ENCODE data around the gene INPP5D. TPM values are rescaled to one million over a fixed set of nuclear protein-coding genes. Genes with fewer than 3 reads are reported as not detected.

INPP5D gene
- total and polyA plus RNA-seq, 2 of the 8 experiments (the other 6 are each of a cell fraction or from before 2014, with no cell fraction given) = 4.5 to 7.1 TPM

DNA sequence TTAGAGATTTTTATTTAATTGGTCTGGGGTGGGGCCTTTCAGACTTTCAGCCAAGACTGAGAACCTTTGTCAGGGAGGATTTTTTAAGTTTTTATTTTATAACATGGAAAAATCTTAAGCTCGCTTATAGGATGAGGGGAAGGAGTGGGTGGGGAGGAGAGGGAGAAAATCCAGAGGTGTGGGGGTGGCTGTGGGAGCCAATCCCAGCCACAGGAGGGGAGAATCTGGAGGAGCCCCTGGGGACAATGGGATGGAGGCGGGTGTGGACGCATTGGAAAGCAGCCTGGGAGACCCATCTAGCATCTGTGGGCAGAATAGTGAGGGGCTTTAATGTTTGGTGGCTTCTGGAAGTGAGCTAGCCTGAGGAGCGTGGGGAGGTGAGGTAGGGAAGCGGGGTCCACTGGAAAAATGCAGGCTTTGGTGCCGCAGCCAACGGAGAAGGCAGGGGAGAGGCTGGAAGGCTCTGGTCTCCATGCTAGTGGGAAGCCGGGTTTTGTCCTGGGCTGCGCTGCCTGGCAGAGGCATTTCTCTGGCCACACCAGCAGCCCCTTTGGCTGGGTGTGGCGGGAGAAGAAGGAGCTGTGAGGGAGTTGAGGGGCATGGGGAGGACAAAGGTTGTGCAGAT is 11.5 kb upstream of the INPP5D start:
- Histone ChIP-seq H3K18ac (ENCODE audit: extremely low read depth, low read length) (peak overlapping the region; percentile 9), H3K14ac (ENCODE audit: insufficient read length) (no peak overlapping the region), H3K23ac (ENCODE audit: insufficient read length) (no peak overlapping the region), H2BK20ac (ENCODE audit: low read length) (peak overlapping the region; percentile 55; the same call in 1 of the 2 replicates), H3K79me1 (ENCODE audit: low read depth, low read length) (no peaks in the 10 kb centered on the region), H2BK120ac (replicated peaks; ENCODE audit: low read depth, low read length) (no peak overlapping the region), H2AFZ (ENCODE audit: low read length) (no peak overlapping the region), H2BK15ac (ENCODE audit: low read length) (peak overlapping the region; percentile 75; the same call in 1 of the 2 replicates), H2BK12ac (ENCODE audit: low read depth, low read length) (peak overlapping the region; percentile 85; the same call in 1 of the 2 replicates), H3K56ac (replicated peaks; ENCODE audit: insufficient read length, low read depth, low read length) (no peak overlapping the region), H3K27ac (ENCODE audit: low read depth, low read length) (no peak overlapping the region), H3K79me2 (ENCODE audit: control insufficient read depth in 1 of 2, insufficient read depth in 2 of 2, low read length in 2 of 2) (no peaks in the 10 kb centered on the region), H4K8ac (ENCODE audit: extremely low read depth, insufficient read depth, low read length) (no peak overlapping the region), H3K4ac (replicated peaks; ENCODE audit: insufficient read length, low read depth, low read length) (no peak overlapping the region), H3K27me3 (replicated peaks in 1 of 4; ENCODE audit: control insufficient read depth in 3 of 4, extremely low read depth in 1 of 4, insufficient read depth in 3 of 4, low read length in 3 of 4) (peaks cover 0 to 2% (median 0%) of the 10 kb centered on the region in 4 experiments; a peak in 2 of 7 replicates), H2BK5ac (ENCODE audit: low read depth, low read length) (peak overlapping the region; percentile 85; the same call in 1 of the 2 replicates), H3K23me2 (ENCODE audit: low read depth, low read length) (peaks cover 10% of the 10 kb centered on the region; the same call in 1 of the 2 replicates), H4K20me1 (replicated peaks in 1 of 2; ENCODE audit: control insufficient read depth in 1 of 2, insufficient read depth in 2 of 2, low read length in 2 of 2) (no peaks in the 10 kb centered on the region), H3K4me1 (replicated peaks in 1 of 4; ENCODE audit: control insufficient read depth in 3 of 4, insufficient read depth in 4 of 4, low read length in 3 of 4) (peaks cover 11 to 18% (median 15%) of the 10 kb centered on the region in 4 experiments), H2AK5ac (ENCODE audit: low read depth, low read length) (no peak overlapping the region), H4K91ac (replicated peaks; ENCODE audit: insufficient read length, low read length) (no peak overlapping the region), H3K4me3 (ENCODE audit: extremely low read depth in 1 of 4, insufficient read depth in 2 of 4, low read depth in 3 of 4, low read length in 4 of 4) (no peak overlapping the region), H3K9me3 (ENCODE audit: insufficient read depth in 2 of 2, low read depth in 1 of 2, low read length in 1 of 2) (no peaks in the 10 kb centered on the region), H3K9ac (replicated peaks in 1 of 4; ENCODE audit: extremely low read depth in 1 of 4, low read depth in 3 of 4, low read length in 3 of 4) (no peak overlapping the region), H3K36me3 (ENCODE audit: control insufficient read depth in 2 of 4, insufficient read depth in 4 of 4, low read length in 3 of 4) (no peaks in the 10 kb centered on the region), H4K5ac (ENCODE audit: insufficient read length, low read depth, low read length) (no peak overlapping the region), H3K4me2 (ENCODE audit: insufficient read depth in 1 of 2, low read depth in 2 of 2, low read length in 2 of 2) (no peak overlapping the region; a peak in 1 of 4 replicates)
- WGBS, 2 experiments (ENCODE audit: extremely low coverage in 1 of 2, insufficient coverage in 1 of 2, insufficient read length in 1 of 2, insufficient replicate concordance in 2 of 2, low coverage in 1 of 2, low lambda C conversion rate in 2 of 2, missing lambda C conversion rate in 1 of 2) = 94% methylated on average over 10 of the region's 10 CpGs; no CpG with 5 or more reads in 1 of the 2 experiments
- ChIA-PET CTCF (ENCODE audit: partially characterized antibody) (interaction anchor here (0.7 to 3.4 kb wide), 6 partner anchors 8 to 49 kb away, joined by 3 to 32 read pairs (median 5); partner anchors contain the start of gene INPP5D), POLR2A (ENCODE audit: partially characterized antibody) (interaction anchor here (0.9 to 1.8 kb wide), 3 partner anchors 14 to 37 kb away, joined by 3 to 5 read pairs (median 3); no protein-coding TSS in a partner anchor)
- no peak for TF ChIP-seq CREB1 (IDR thresholded peaks at IDR 0.05)
- no peak for TF ChIP-seq PHF8 (conservative IDR thresholded peaks at IDR 0.05; ENCODE audit: low read depth, low read length)
- TF ChIP-seq RAD21 (IDR thresholded peaks at IDR 0.05 in 1 of 2, conservative IDR thresholded peaks at IDR 0.05 in 1 of 2; ENCODE audit: low read depth in 2 of 2, low read length in 2 of 2) = no peak
- TF ChIP-seq, protein P1, sequence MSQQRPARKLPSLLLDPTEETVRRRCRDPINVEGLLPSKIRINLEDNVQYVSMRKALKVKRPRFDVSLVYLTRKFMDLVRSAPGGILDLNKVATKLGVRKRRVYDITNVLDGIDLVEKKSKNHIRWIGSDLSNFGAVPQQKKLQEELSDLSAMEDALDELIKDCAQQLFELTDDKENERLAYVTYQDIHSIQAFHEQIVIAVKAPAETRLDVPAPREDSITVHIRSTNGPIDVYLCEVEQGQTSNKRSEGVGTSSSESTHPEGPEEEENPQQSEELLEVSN (IDR thresholded peaks at IDR 0.05) = peak; percentile 43; the same call in 1 of the 2 replicates
- no peak for TF ChIP-seq BRCA1 (IDR thresholded peaks at IDR 0.05; ENCODE audit: low read depth, low read length)
- no peak for TF ChIP-seq BCL11A (IDR thresholded peaks at IDR 0.05; ENCODE audit: low read depth in 2 of 2, low read length in 2 of 2)
- DNase-seq (ENCODE audit: low read depth in 1 of 2, low spot score in 2 of 2) (no peak), FAIRE-seq (no peak)

All from H1 (cell line).